Spleen (tissue), 7 donors: ENCODE data around the gene SMARCA4.

ENCODE experiments used
- POLR2A ChIP-seq, 3 donors: fragments of 450-650 bp; IDR thresholded peaks; one replicate each; pipeline ENCODE4 v1.5.1; 2017; ENCODE audit warnings: antibody characterized with exemption in 3 of 3, mild to moderate bottlenecking in 1 of 3
- TF ChIP-seq, protein P1 (sequence below), 11 experiments: fragments of 200-600 bp in 7 of 11; fragments of 450-650 bp in 4 of 11; sonication (generic) in 4 of 11; IDR thresholded peaks in 8 of 11; conservative IDR thresholded peaks in 3 of 11; 1 replicate in 7 of 11; 2 replicates in 4 of 11; pipeline versions ENCODE4 v1.4.0 to v1.8.0; 2016 to 2021; ENCODE audit warnings: antibody characterized with exemption in 11 of 11, inconsistent platforms in 4 of 11, mild to moderate bottlenecking in 1 of 11
- donor health status: DM: no; HTN: no; CAD: no; lungs with moderate emphysema.
- donor health status: DM: no; HTN: no; CAD: no.
- donor health status: DM: no; HTN: no; CAD: no.

DNA sequence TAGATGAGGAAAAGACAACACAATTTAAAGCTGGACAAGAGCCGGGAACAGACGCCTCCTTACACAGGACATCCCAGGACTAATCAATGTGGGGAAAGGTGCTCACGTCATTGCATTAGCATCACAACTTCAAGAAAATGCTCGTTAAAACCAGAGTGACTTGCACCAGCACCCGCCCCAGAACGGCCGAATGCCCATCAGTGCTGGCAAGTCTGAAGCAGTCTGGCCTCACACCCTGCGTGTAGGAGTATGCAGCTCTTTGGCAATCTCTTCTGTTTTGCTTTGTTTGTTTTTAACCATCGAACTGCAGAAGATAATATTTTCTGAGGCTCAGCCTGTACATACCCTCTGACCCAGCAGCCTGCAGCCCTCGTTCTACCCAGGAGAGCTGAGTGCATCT, 83.6 kb downstream of the SMARCA4 start:
- TF ChIP-seq, protein P1, sequence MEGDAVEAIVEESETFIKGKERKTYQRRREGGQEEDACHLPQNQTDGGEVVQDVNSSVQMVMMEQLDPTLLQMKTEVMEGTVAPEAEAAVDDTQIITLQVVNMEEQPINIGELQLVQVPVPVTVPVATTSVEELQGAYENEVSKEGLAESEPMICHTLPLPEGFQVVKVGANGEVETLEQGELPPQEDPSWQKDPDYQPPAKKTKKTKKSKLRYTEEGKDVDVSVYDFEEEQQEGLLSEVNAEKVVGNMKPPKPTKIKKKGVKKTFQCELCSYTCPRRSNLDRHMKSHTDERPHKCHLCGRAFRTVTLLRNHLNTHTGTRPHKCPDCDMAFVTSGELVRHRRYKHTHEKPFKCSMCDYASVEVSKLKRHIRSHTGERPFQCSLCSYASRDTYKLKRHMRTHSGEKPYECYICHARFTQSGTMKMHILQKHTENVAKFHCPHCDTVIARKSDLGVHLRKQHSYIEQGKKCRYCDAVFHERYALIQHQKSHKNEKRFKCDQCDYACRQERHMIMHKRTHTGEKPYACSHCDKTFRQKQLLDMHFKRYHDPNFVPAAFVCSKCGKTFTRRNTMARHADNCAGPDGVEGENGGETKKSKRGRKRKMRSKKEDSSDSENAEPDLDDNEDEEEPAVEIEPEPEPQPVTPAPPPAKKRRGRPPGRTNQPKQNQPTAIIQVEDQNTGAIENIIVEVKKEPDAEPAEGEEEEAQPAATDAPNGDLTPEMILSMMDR (IDR thresholded peaks at IDR 0.05 in 8 of 11, conservative IDR thresholded peaks at IDR 0.05 in 3 of 11), result no peak
- TF ChIP-seq POLR2A (IDR thresholded peaks at IDR 0.05), result no peak
